A549 treated with Mapracorat at 1 μM for 4 hours (cell line): ENCODE measurements around the gene POC1B. TPM values are rescaled to one million over a fixed set of nuclear protein-coding genes. Genes with fewer than 3 reads are reported as not detected.

Experiments used
- total RNA-seq: library from RNA; stranded (reverse); fragments of 200-300 nt; extraction: Qiagen RNA extraction; gene quantifications from 5 replicates; pipeline ENCODE4 v1.2.3, GENCODE V29; 2022

POC1B gene
- 13.5 to 20.8 TPM (median 19.8 TPM) in 5 replicates for total RNA-seq

DNA sequence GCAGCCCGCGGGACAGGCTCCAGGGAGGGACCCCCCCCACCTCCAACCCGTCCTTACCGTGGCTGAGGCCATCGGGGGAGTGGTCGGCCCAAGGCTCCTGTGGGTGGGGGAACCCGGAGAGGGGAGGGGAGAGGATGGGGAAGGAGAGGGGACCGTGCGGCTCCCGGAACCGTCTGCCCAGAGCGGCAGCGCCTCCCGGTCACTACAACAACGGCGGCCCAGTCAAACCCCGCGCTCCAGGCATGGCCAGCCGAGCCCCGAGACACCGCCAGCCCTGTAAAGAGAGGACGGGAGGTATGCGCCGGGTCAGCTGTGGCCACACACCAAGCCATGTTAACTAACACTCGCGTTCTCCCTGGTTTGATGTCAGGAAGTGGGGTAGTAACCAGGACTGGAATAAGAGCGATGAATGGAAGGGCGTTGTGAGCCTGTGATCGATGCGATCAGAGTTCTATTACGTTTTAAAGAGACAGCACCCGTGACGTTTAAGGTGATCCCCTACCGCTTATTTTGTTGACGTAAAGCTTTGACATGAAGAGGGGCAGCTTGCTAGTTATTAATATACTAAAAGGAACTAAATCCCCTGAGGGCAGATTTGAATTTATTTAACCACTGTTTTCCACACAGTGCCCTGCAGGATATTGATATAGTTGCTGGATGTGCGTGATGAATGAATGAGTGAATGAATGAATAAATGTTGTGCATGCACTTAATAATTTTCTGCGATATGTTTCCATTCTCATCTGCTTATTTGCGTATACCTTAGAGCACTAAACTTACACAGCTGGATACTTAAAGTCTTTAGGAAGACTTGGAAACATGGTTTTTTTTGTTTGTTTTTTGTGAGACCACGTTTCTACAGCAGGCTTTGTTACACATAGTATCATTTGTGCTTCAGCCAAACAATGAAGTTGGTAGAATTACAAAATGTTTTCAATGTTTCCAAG, at the start of gene POC1B:
Gene POC1B (minus strand): TSS at position 224 of the 947 bp plus-strand sequence. CDS start 152 bp downstream, at position 72.

DNA sequence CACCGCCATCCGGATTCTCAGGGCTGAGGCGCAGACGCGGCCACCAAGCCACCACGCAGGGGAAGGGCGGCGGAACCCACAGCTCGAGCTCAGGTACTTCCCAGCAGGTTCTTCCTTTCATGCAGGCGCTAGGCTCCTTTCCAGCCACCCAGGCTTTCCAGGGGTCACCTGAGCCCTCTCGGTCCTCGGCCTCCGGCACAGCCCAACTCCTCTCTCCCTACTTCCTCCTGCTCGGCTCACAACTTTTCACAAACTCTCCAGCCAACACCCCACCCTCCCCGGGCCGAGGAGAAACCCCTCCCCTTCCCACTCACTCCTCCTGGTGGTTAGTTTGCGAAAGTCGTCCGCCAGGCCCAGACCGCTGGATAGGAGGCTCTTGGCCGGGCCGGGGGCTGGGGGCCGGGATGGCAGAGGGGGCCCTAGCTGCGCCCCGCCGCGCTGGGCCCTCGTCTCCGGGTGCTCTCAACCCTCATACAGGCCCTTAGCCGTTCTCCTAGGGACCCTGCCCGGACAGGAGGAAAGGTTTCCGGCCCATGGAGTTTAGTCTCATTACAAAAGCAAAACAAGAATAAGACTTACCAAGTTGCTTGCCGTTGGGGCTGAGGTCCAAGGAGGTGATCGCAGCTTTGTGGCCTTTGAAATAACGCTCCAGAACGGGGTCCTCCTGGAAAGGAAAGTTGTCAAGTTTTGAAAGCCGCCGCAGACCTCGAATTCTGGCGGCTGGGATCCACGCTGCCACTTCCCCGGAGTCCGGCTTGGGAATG, 1.1 kb downstream of the POC1B start, which contains the start of gene GALNT4:
Gene GALNT4 (minus strand): TSS at position 256 of the 764 bp plus-strand sequence. CDS start 247 bp downstream, at position 9.

Other genes with a start within 250 kb of the POC1B start
- gene DUSP6, start 173.5 kb downstream of the POC1B start, total RNA-seq: 10.9 to 14.9 TPM (median 11.8 TPM) in 5 replicates
- 9.1 to 16.0 TPM (median 14.7 TPM) in 5 replicates for gene GALNT4, start 1.3 kb downstream of the POC1B start, total RNA-seq
- gene ATP2B1, start 182.8 kb upstream of the POC1B start, total RNA-seq: 52.9 to 65.5 TPM (median 53.6 TPM) in 5 replicates